Breast epithelium (tissue), 3 donors: ENCODE measurements around the gene ADH4.

ENCODE experiments used
- CTCF ChIP-seq, 3 donors: fragments of 450-650 bp; IDR thresholded peaks; one replicate each; pipeline ENCODE4 v1.5.1; 2016 to 2017; ENCODE audit warnings: antibody characterized with exemption in 3 of 3, mild to moderate bottlenecking in 3 of 3, moderate library complexity in 3 of 3
- POLR2A ChIP-seq: fragments of 450-650 bp; IDR thresholded peaks from one replicate; pipeline ENCODE4 v1.6.1; 2016; ENCODE audit warnings: antibody characterized with exemption, mild to moderate bottlenecking, moderate library complexity

- no peak for TF ChIP-seq POLR2A
- no peak for TF ChIP-seq CTCF (IDR thresholded peaks at IDR 0.05)
These were observed 17.4 kb upstream of the ADH4 start for GRCh38 chr4:99161373-99162099.
